GM12878 (cell line): ENCODE measurements around the gene DENND1A. TPM values are rescaled to one million over a fixed set of nuclear protein-coding genes. Genes with fewer than 3 reads are reported as not detected.

ENCODE experiments used
- ATAC-seq: fragments of 200-7000 bp; cut with Tn5 transposase; 3 replicates; pipeline ENCODE4 v1.9.1; 2020; ENCODE audit warnings: mild to moderate bottlenecking, moderate library complexity
- BruUV-seq: library from RNA; stranded (reverse); fragments of 400-500 nt; replicated peaks from 2 replicates; lab custom pipeline; 2021; lab: Mats Ljungman, UMichigan
- CTCF ChIA-PET: fragments of 300-600 bp; sonication (Branson Sonifier 250); formaldehyde crosslinking; extraction: SDS; loops from one replicate; lab custom pipeline; 2021; ENCODE audit warnings: inconsistent platforms; lab: Yijun Ruan, JAX
- POLR2A ChIA-PET: fragments of 350-600 bp; formaldehyde crosslinking; extraction: SDS; loops from one replicate; lab custom pipeline; 2021; ENCODE audit warnings: inconsistent platforms; lab: Charles Lee
- RAD21 ChIA-PET: fragments of 300-600 bp; sonication (Branson Sonifier 250); formaldehyde crosslinking; loops from one replicate; lab custom pipeline; 2023; ENCODE audit warnings: antibody characterized with exemption; ENCODE audit not compliant: unreplicated experiment; lab: Charles Lee
- SMC1A ChIA-PET: fragments of 300-600 bp; sonication (Branson Sonifier 250); formaldehyde crosslinking; loops from one replicate; lab custom pipeline; 2023; ENCODE audit not compliant: unreplicated experiment, uncharacterized antibody; lab: Charles Lee
- DNase-seq: peaks from one replicate; pipeline ENCODE4 v3.0.0-alpha.2; 2011; ENCODE audit warnings: low read depth, low spot score
- FAIRE-seq: peaks from 3 replicates; lab custom pipeline; 2011; peaks lifted over from hg19 to GRCh38; lab: Jason Lieb, UNC
- H2AFZ ChIP-seq: 2 replicates; pipeline ENCODE4 v1.6.0; 2011; ENCODE audit warnings: low read depth, low read length, control low read depth; ENCODE audit not compliant: control insufficient read depth
- H3K27ac ChIP-seq: 2 replicates; pipeline ENCODE4 v1.5.1; 2011; ENCODE audit warnings: control low read depth; ENCODE audit not compliant: control insufficient read depth, insufficient read depth
- H3K27me3 ChIP-seq, 2 experiments: replicated peaks in 1 of 2; 2 replicates each; pipeline versions ENCODE4 v1.6.0 to v1.6.1; 2011; ENCODE audit warnings: low read length in 1 of 2; ENCODE audit not compliant: control insufficient read depth in 2 of 2, insufficient read depth in 2 of 2
- H3K36me3 ChIP-seq, 2 experiments: 2 replicates each; pipeline ENCODE4 v1.5.1; 2011; ENCODE audit warnings: low read length in 1 of 2; ENCODE audit not compliant: control insufficient read depth in 2 of 2, insufficient read depth in 2 of 2
- H3K4me1 ChIP-seq: 2 replicates; pipeline ENCODE4 v1.6.1; 2011; ENCODE audit warnings: mild to moderate bottlenecking, low read length, moderate library complexity, mixed read lengths; ENCODE audit not compliant: control insufficient read depth, insufficient read depth
- H3K4me2 ChIP-seq: 2 replicates; pipeline ENCODE4 v1.6.0; 2011; ENCODE audit warnings: control low read depth; ENCODE audit not compliant: control insufficient read depth, insufficient read depth
- H3K4me3 ChIP-seq: fragments of 200-600 bp; sonication (generic); 2 replicates; pipeline ENCODE4 v1.5.1; 2016
- H3K79me2 ChIP-seq: 2 replicates; pipeline ENCODE4 v1.6.0; 2011; ENCODE audit warnings: low read length; ENCODE audit not compliant: control insufficient read depth, insufficient read depth
- H3K9ac ChIP-seq: 2 replicates; pipeline ENCODE4 v1.8.0; 2011; ENCODE audit warnings: low read length, control low read depth, mixed read lengths; ENCODE audit not compliant: control insufficient read depth, insufficient read depth
- H3K9me3 ChIP-seq: replicated peaks from 3 replicates; pipeline ENCODE4 v1.5.1; 2011; ENCODE audit warnings: mild to moderate bottlenecking, low read length; ENCODE audit not compliant: control insufficient read depth, insufficient read depth
- H4K20me1 ChIP-seq: 2 replicates; pipeline ENCODE4 v1.6.0; 2011; ENCODE audit not compliant: control insufficient read depth, insufficient read depth
- BMI1 ChIP-seq: fragments of 450-650 bp; IDR thresholded peaks from 2 replicates; pipeline ENCODE4 v1.6.1; 2016; ENCODE audit warnings: mild to moderate bottlenecking, moderate library complexity, borderline replicate concordance
- EED ChIP-seq: sonication (generic); IDR thresholded peaks from 2 replicates; pipeline ENCODE4 v1.6.1; 2016; ENCODE audit warnings: antibody characterized with exemption, low read depth
- ESRRA ChIP-seq: IDR thresholded peaks from 2 replicates; pipeline ENCODE4 v1.6.1; 2012; ENCODE audit warnings: mild to moderate bottlenecking, low read length, improper control_type of control experiment
- EZH2 ChIP-seq: IDR thresholded peaks from 2 replicates; pipeline ENCODE4 v1.6.1; 2012; ENCODE audit warnings: low read depth, mild to moderate bottlenecking, control low read depth, inconsistent platforms, low read length, borderline replicate concordance; ENCODE audit not compliant: control insufficient read depth
- GATAD2B ChIP-seq: fragments of 450-650 bp; conservative IDR thresholded peaks from 2 replicates; pipeline ENCODE4 v1.6.1; 2017; ENCODE audit warnings: low read depth, mild to moderate bottlenecking, moderate library complexity
- JUND ChIP-seq: IDR thresholded peaks from 2 replicates; pipeline ENCODE4 v1.6.1; 2012; ENCODE audit warnings: low read depth, mild to moderate bottlenecking, low read length, improper control_type of control experiment, moderate library complexity
- KDM1A ChIP-seq: fragments of 200-600 bp; sonication (generic); IDR thresholded peaks from 2 replicates; pipeline ENCODE4 v1.6.1; 2016; ENCODE audit warnings: borderline replicate concordance
- MXI1 ChIP-seq: fragments of 150-350 bp; IDR thresholded peaks from 2 replicates; pipeline ENCODE4 v1.6.1; 2011; ENCODE audit warnings: low read depth, mild to moderate bottlenecking, inconsistent platforms, low read length, improper control_type of control experiment
- NFIC ChIP-seq: IDR thresholded peaks from 2 replicates; pipeline ENCODE4 v1.6.1; 2012; ENCODE audit warnings: low read depth, mild to moderate bottlenecking, inconsistent platforms, low read length, moderate library complexity
- NR2C2 ChIP-seq: IDR thresholded peaks from 2 replicates; pipeline ENCODE4 v1.6.1; 2011; ENCODE audit warnings: borderline replicate concordance, low read depth; ENCODE audit not compliant: control insufficient read depth, insufficient read length
- PAX5 ChIP-seq: IDR thresholded peaks from 2 replicates; pipeline ENCODE4 v1.6.1; 2011; ENCODE audit warnings: low read depth, low read length, borderline replicate concordance
- SMC3 ChIP-seq: IDR thresholded peaks from 2 replicates; pipeline ENCODE4 v1.6.1; 2011; ENCODE audit warnings: low read length, improper control_type of control experiment, borderline replicate concordance
- SUZ12 ChIP-seq: fragments of 200-600 bp; sonication (generic); IDR thresholded peaks from one replicate; pipeline ENCODE4 v1.6.1; 2018; ENCODE audit warnings: antibody characterized with exemption, mild to moderate bottlenecking; ENCODE audit not compliant: unreplicated experiment
- TCF3 ChIP-seq: IDR thresholded peaks from 2 replicates; pipeline ENCODE4 v1.6.1; 2012; ENCODE audit warnings: low read depth, mild to moderate bottlenecking, low read length, borderline replicate concordance; ENCODE audit not compliant: insufficient read depth
- WGBS: methylation state at CpG from one replicate; pipeline ENCODE4 v1.1.6; 2016; ENCODE audit warnings: low lambda C conversion rate; ENCODE audit not compliant: insufficient replicate concordance, insufficient coverage; ENCODE audit errors: missing lambda C conversion rate; 5-methylcytosine and 5-hydroxymethylcytosine counted together
- in situ Hi-C: fragments of 300-500 bp; cut with MboI; formaldehyde crosslinking; loops from 9 replicates; pipeline ENCODE4 v1.14.3; 2018; ENCODE audit warnings: mixed read lengths
- intact Hi-C: fragments of 100-400 bp; cut with micrococcal nuclease; formaldehyde crosslinking; loops from one replicate; pipeline ENCODE4 v1.14.2; 2022; ENCODE audit not compliant: unreplicated experiment
- polyA plus RNA-seq, 11 experiments: library from polyadenylated mRNA; depleted of rRNA in 4 of 11; unstranded in 6 of 11; stranded (reverse) in 5 of 11; fragments of >200 nt; fragmentation: Nextera tagmentation in 4 of 11; fragmentation: Illumina TruSeq in 1 of 11; extraction: Ambion mirVana in 4 of 11; extraction: Trizol in 1 of 11; gene quantifications; 1 replicate in 1 of 11; 2 replicates in 10 of 11; pipeline versions ENCODE4 v1.2.1 to v1.2.3, GENCODE V29; 2011 to 2016; ENCODE audit warnings: inconsistent platforms in 2 of 11, missing spikeins in 2 of 11, low read depth in 1 of 11
- total RNA-seq, 4 experiments: library from RNA; depleted of rRNA in 3 of 4; stranded (reverse); fragments of >200 nt in 3 of 4; fragmentation: Illumina TruSeq in 1 of 4; extraction: Trizol in 1 of 4; gene quantifications; 2 replicates each; pipeline versions ENCODE4 v1.2.1 to v1.2.3, GENCODE V29; 2013 to 2021
- TF ChIP-seq, protein P1 (sequence below): fragments of 450-650 bp; formaldehyde crosslinking; IDR thresholded peaks from 2 replicates; pipeline ENCODE4 v1.4.0; 2020; ENCODE audit warnings: mild to moderate bottlenecking, moderate library complexity
- TF ChIP-seq, protein P2 (sequence below): IDR thresholded peaks from 2 replicates; pipeline ENCODE4 v1.6.1; 2012; ENCODE audit warnings: low read depth, low read length, improper control_type of control experiment
- TF ChIP-seq, protein P3 (sequence below): fragments of 150-350 bp; IDR thresholded peaks from 2 replicates; pipeline ENCODE4 v1.6.1; 2014; ENCODE audit warnings: mild to moderate bottlenecking, low read depth, low read length

Gene DENND1A
- total and polyA plus RNA-seq, 10 of the 15 experiments (the other 5 are each of a cell fraction or from before 2014, with no cell fraction given) = 14.1 to 48.6 (median 35.2) TPM

DNA sequence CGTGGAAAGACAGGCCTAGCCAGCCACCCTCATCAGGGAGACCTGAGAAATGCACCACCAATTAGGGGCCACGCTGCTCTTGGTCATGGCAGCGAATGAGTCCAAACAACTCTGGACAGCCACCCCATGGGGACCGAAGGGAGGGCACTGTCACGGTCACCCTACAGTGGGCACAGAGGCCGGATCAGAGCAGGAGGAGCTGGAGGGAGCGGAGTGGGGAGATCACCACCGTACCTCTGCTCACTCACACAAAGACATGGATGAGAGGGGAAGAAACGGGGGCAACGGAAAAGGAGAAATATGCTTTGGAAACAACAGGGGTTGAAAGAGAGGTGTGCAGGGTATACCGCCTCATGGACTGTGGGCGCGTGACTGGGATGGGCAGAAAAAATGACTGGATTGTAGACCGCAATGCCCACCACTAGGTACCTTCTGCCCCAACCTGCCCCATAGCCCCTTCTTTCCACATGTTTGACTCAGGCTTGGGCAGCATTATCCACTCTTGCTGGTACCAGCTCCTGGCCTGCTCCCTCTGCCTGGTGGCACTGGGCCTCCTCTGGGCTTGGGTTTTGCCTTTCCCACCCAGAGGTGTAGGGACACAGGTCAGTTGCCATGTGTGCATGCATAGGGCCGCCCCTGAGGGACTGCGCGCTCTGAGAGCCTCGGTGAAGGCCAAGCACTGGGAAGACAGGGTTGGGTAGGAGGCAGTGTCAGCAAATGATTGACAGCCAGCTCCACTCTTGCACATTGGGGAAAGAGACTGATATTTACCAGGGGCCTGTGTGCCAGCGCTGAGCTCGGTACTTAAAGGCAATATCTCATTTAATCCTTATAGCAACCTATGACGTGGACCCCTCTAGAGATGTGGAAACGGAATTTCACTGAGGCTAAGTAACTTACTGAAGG lies 497.3 kb downstream of the DENND1A start:
- SMC1A ChIA-PET = no interaction called here
- no peaks in the 10 kb centered on the region; the same call in 2 of the 3 replicates for H3K9me3 ChIP-seq
- H3K27ac ChIP-seq = no peak overlapping the region
- peaks cover 5 to 6% of the 10 kb centered on the region in 2 experiments; a peak in 3 of 4 replicates for H3K36me3 ChIP-seq
- no peak overlapping the region for H3K4me2 ChIP-seq
- H2AFZ ChIP-seq = no peak overlapping the region
- in situ Hi-C loops = no loop called here
- H3K9ac ChIP-seq = no peak overlapping the region
- no peaks in the 10 kb centered on the region for H3K27me3 ChIP-seq
- H3K79me2 ChIP-seq = no peaks in the 10 kb centered on the region
- no peak for DNase-seq
- CTCF ChIA-PET = interaction anchor here (0.8 kb wide), 1 partner anchor 47 kb away, joined by 3 read pairs; no protein-coding TSS in a partner anchor
- H3K4me3 ChIP-seq = no peak overlapping the region
- intact Hi-C loops = no loop called here
- BruUV-seq = no TSS peak
- H4K20me1 ChIP-seq = no peaks in the 10 kb centered on the region
- POLR2A ChIA-PET = no interaction called here
- H3K4me1 ChIP-seq = no peaks in the 10 kb centered on the region
- RAD21 ChIA-PET = no interaction called here
- 93% methylated on average over 22 of the region's 22 CpGs for WGBS
- FAIRE-seq = no peak
- no peak for ATAC-seq
- TF ChIP-seq NFIC = no peak
- TF ChIP-seq ESRRA = no peak
- TF ChIP-seq NR2C2 = no peak
- TF ChIP-seq, protein P1, sequence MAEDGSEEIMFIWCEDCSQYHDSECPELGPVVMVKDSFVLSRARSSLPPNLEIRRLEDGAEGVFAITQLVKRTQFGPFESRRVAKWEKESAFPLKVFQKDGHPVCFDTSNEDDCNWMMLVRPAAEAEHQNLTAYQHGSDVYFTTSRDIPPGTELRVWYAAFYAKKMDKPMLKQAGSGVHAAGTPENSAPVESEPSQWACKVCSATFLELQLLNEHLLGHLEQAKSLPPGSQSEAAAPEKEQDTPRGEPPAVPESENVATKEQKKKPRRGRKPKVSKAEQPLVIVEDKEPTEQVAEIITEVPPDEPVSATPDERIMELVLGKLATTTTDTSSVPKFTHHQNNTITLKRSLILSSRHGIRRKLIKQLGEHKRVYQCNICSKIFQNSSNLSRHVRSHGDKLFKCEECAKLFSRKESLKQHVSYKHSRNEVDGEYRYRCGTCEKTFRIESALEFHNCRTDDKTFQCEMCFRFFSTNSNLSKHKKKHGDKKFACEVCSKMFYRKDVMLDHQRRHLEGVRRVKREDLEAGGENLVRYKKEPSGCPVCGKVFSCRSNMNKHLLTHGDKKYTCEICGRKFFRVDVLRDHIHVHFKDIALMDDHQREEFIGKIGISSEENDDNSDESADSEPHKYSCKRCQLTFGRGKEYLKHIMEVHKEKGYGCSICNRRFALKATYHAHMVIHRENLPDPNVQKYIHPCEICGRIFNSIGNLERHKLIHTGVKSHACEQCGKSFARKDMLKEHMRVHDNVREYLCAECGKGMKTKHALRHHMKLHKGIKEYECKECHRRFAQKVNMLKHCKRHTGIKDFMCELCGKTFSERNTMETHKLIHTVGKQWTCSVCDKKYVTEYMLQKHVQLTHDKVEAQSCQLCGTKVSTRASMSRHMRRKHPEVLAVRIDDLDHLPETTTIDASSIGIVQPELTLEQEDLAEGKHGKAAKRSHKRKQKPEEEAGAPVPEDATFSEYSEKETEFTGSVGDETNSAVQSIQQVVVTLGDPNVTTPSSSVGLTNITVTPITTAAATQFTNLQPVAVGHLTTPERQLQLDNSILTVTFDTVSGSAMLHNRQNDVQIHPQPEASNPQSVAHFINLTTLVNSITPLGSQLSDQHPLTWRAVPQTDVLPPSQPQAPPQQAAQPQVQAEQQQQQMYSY (CRISPR knock-in tag) = no peak
- no peak for TF ChIP-seq JUND
- TF ChIP-seq SUZ12 = no peak
- no peak for TF ChIP-seq BMI1
- TF ChIP-seq EED = no peak
- TF ChIP-seq KDM1A = no peak
- no peak for TF ChIP-seq SMC3
- TF ChIP-seq, protein P2, sequence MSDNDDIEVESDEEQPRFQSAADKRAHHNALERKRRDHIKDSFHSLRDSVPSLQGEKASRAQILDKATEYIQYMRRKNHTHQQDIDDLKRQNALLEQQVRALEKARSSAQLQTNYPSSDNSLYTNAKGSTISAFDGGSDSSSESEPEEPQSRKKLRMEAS = no peak
- TF ChIP-seq, protein P3, sequence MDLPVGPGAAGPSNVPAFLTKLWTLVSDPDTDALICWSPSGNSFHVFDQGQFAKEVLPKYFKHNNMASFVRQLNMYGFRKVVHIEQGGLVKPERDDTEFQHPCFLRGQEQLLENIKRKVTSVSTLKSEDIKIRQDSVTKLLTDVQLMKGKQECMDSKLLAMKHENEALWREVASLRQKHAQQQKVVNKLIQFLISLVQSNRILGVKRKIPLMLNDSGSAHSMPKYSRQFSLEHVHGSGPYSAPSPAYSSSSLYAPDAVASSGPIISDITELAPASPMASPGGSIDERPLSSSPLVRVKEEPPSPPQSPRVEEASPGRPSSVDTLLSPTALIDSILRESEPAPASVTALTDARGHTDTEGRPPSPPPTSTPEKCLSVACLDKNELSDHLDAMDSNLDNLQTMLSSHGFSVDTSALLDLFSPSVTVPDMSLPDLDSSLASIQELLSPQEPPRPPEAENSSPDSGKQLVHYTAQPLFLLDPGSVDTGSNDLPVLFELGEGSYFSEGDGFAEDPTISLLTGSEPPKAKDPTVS = no peak
- TF ChIP-seq MXI1 = no peak
- TF ChIP-seq GATAD2B = no peak
- TF ChIP-seq PAX5 = no peak
- no peak for TF ChIP-seq EZH2
- TF ChIP-seq TCF3 = no peak
